Measurements from ENCODE around the gene B3GNT7.

The B3GNT7 gene

GRCh38 chr2:231412618-231412963 is 17.1 kb downstream of the B3GNT7 start:
- Histone ChIP-seq H3K27me3 (ENCODE audit: insufficient read depth, poor library complexity, severe bottlenecking) (no peaks in the 10 kb centered on the region), H3K27ac (replicated peaks) (no peak overlapping the region), H3K4me3 (replicated peaks; ENCODE audit: insufficient read depth, low read length) (peak overlapping the region; percentile 57)
- no peak for TF ChIP-seq REST (IDR thresholded peaks at IDR 0.05; ENCODE audit: insufficient replicate concordance, low read depth)
- no peak for TF ChIP-seq GABPA (IDR thresholded peaks at IDR 0.05; ENCODE audit: low read depth)
- no peak for TF ChIP-seq CTCF (IDR thresholded peaks at IDR 0.05; ENCODE audit: insufficient read depth, low read length)
- TF ChIP-seq SPI1 (IDR thresholded peaks at IDR 0.05; ENCODE audit: borderline replicate concordance, low read depth): no peak
- TF ChIP-seq POLR2AphosphoS5 (IDR thresholded peaks at IDR 0.05; ENCODE audit: low read depth): no peak
- no peak for DNase-seq (ENCODE audit: low read depth in 1 of 2, low spot score in 1 of 2)

GRCh38 chr2:231413456-231413855 is 17.9 kb downstream of the B3GNT7 start:
- no peaks in the 10 kb centered on the region for H3K27me3 ChIP-seq (ENCODE audit: insufficient read depth, poor library complexity, severe bottlenecking)
- TF ChIP-seq SPI1 (IDR thresholded peaks at IDR 0.05; ENCODE audit: borderline replicate concordance, low read depth): no peak
- TF ChIP-seq POLR2AphosphoS5 (IDR thresholded peaks at IDR 0.05; ENCODE audit: low read depth): no peak
- no peak for TF ChIP-seq CTCF (IDR thresholded peaks at IDR 0.05; ENCODE audit: insufficient read depth, low read length)
- no peak for TF ChIP-seq REST (IDR thresholded peaks at IDR 0.05; ENCODE audit: insufficient replicate concordance, low read depth)
- no peak for TF ChIP-seq GABPA (IDR thresholded peaks at IDR 0.05; ENCODE audit: low read depth)
- DNase-seq (ENCODE audit: low read depth in 1 of 2, low spot score in 1 of 2): no peak
- H3K27ac ChIP-seq (replicated peaks): no peak overlapping the region
- no peak overlapping the region for H3K4me3 ChIP-seq (replicated peaks; ENCODE audit: insufficient read depth, low read length)

DNA sequence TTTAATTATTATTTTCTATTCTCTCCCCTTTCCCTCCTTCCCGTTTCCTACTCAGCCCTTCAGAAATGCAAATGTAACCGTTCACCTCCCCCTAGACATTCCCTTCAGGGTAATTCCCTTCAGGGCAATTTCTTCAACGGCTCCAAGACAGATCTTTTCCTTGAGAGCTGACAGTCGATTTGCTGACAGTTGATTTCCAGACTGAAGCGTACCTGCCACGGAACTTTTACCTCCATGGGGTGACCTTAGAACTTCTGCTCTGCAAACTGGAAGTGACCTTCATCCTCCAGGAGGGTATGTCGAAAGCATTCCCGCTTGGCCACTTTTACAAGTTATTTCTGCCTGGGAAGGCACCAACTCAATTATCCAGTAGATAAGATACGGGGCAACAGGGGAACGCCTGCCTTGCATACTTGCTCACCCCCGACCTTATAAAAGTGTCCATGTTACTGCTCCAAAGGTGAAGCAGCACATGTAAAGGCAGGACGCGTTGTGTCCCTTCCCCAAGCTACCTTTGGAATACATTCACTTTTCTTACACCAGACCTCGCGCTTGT is 18.5 kb downstream of the B3GNT7 start:
- H3K27me3 ChIP-seq (ENCODE audit: insufficient read depth, poor library complexity, severe bottlenecking): no peaks in the 10 kb centered on the region

More for the DNA sequence above, 18.5 kb downstream of the B3GNT7 start:
- no peak for TF ChIP-seq REST (IDR thresholded peaks at IDR 0.05; ENCODE audit: insufficient replicate concordance, low read depth)
- TF ChIP-seq GABPA (IDR thresholded peaks at IDR 0.05; ENCODE audit: low read depth): no peak
- TF ChIP-seq SPI1 (IDR thresholded peaks at IDR 0.05; ENCODE audit: borderline replicate concordance, low read depth): no peak
- DNase-seq (ENCODE audit: low read depth in 1 of 2, low spot score in 1 of 2): no peak
- H3K27ac ChIP-seq (replicated peaks): no peak overlapping the region
- no peak overlapping the region for H3K4me3 ChIP-seq (replicated peaks; ENCODE audit: insufficient read depth, low read length)
